Measurements from ENCODE around the gene TRAPPC14. TPM values are rescaled to one million over a fixed set of nuclear protein-coding genes. Genes with fewer than 3 reads are reported as not detected.

TRAPPC14 gene
- total and polyA plus RNA-seq, 9 of the 15 experiments (the other 6 are each of a cell fraction or from before 2014, with no cell fraction given), result 0.42 to 45.9 (median 18.2) TPM

GRCh38 chr7:100159099-100159623, 638 bp upstream of the TRAPPC14 start (continued):
- TF ChIP-seq ZFP91 (CRISPR knock-in tag; IDR thresholded peaks at IDR 0.05) (0 out of 2 replicates have a peak, but pooled peaks have one; percentile 32), BCOR (IDR thresholded peaks at IDR 0.05) (peak; percentile 42; the same call in 1 of the 2 replicates), FOXK1 (CRISPR knock-in tag; IDR thresholded peaks at IDR 0.05; ENCODE audit: borderline replicate concordance) (0 out of 2 replicates have a peak, but pooled peaks have one; percentile 16), ADNP (tag; IDR thresholded peaks at IDR 0.05) (peak; percentile 90), RAD21 (CRISPR knock-in tag; conservative IDR thresholded peaks at IDR 0.05 in 1 of 2, IDR thresholded peaks at IDR 0.05 in 1 of 2) (peak in 1 of 2 experiments; percentile 22; a peak in 1 of 4 replicates), POLR2H (tag; IDR thresholded peaks at IDR 0.05; ENCODE audit: low read depth) (peak; percentile 79; the same call in 1 of the 2 replicates), ATF4 (CRISPR knock-in tag; IDR thresholded peaks at IDR 0.05) (no peak), PKNOX1 (IDR thresholded peaks at IDR 0.05) (peak; percentile 67), KLF6 (CRISPR knock-in tag; IDR thresholded peaks at IDR 0.05; ENCODE audit: borderline replicate concordance) (no peak), ZNF444 (CRISPR knock-in tag; IDR thresholded peaks at IDR 0.05) (no peak), KDM1A (IDR thresholded peaks at IDR 0.05) (0 out of 4 replicates have a peak, but pooled peaks of 1 of the 2 experiments have one; percentile 23), NR2C1 (IDR thresholded peaks at IDR 0.05) (0 out of 2 replicates have a peak, but pooled peaks have one; percentile 18), NR2C1 (tag; IDR thresholded peaks at IDR 0.05) (no peak), MITF (IDR thresholded peaks at IDR 0.05) (no peak), SMAD2 (IDR thresholded peaks at IDR 0.05; ENCODE audit: low read depth, low read length) (no peak)
- TF ChIP-seq, protein P1, sequence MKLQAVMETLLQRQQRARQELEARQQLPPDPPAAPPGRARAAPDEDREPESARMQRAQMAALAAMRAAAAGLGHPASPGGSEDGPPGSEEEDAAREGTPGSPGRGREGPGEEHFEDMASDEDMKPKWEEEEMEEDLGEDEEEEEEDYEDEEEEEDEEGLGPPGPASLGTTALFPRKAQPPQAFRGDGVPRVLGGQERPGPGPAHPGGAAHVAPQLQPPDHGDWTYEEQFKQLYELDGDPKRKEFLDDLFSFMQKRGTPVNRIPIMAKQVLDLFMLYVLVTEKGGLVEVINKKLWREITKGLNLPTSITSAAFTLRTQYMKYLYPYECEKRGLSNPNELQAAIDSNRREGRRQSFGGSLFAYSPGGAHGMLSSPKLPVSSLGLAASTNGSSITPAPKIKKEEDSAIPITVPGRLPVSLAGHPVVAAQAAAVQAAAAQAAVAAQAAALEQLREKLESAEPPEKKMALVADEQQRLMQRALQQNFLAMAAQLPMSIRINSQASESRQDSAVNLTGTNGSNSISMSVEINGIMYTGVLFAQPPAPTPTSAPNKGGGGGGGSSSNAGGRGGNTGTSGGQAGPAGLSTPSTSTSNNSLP (IDR thresholded peaks at IDR 0.05; ENCODE audit: borderline replicate concordance, low read depth, low read length), result no peak
- TF ChIP-seq, protein P2, sequence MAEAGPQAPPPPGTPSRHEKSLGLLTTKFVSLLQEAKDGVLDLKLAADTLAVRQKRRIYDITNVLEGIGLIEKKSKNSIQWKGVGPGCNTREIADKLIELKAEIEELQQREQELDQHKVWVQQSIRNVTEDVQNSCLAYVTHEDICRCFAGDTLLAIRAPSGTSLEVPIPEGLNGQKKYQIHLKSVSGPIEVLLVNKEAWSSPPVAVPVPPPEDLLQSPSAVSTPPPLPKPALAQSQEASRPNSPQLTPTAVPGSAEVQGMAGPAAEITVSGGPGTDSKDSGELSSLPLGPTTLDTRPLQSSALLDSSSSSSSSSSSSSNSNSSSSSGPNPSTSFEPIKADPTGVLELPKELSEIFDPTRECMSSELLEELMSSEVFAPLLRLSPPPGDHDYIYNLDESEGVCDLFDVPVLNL (CRISPR knock-in tag; IDR thresholded peaks at IDR 0.05; ENCODE audit: low read depth), result no peak
- TF ChIP-seq, protein P3, sequence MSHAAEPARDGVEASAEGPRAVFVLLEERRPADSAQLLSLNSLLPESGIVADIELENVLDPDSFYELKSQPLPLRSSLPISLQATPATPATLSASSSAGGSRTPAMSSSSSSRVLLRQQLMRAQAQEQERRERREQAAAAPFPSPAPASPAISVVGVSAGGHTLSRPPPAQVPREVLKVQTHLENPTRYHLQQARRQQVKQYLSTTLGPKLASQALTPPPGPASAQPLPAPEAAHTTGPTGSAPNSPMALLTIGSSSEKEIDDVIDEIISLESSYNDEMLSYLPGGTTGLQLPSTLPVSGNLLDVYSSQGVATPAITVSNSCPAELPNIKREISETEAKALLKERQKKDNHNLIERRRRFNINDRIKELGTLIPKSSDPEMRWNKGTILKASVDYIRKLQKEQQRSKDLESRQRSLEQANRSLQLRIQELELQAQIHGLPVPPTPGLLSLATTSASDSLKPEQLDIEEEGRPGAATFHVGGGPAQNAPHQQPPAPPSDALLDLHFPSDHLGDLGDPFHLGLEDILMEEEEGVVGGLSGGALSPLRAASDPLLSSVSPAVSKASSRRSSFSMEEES (CRISPR knock-in tag; IDR thresholded peaks at IDR 0.05), result no peak
